Stimulated activated CD8-positive, alpha-beta memory T cell treated with anti-CD3 and anti-CD28 coated beads, Interleukin-15, amount 100 ng/mL, for 48 hours (primary cell): Measurements from ENCODE around the gene GIMAP8.
"Not testable (repeated sequence)": the region's sequence is repeated elsewhere in the genome, so short reads cannot be mapped to it uniquely, and the experiment has no call there.

ENCODE experiments used
- DNase-seq, 2 donors: peaks; one replicate each; pipeline ENCODE4 v3.0.0-alpha.2; 2020; ENCODE audit warnings: low read depth in 2 of 2

The GIMAP8 gene

GRCh38 chr7:150464962-150465361 is 14.5 kb downstream of the GIMAP8 start:
- DNase-seq = no peak

- DNase-seq = no peak
Observed at GRCh38 chr7:150465414-150465813, 15.0 kb downstream of the GIMAP8 start.

GRCh38 chr7:150466477-150466876 is 16.0 kb downstream of the GIMAP8 start:
- DNase-seq = no peak

- no peak for DNase-seq
Observed at GRCh38 chr7:150468241-150468640, 17.8 kb downstream of the GIMAP8 start.

- no peak for DNase-seq
Observed at GRCh38 chr7:150471886-150472285, 21.5 kb downstream of the GIMAP8 start.

GRCh38 chr7:150473902-150474301 is 23.5 kb downstream of the GIMAP8 start:
- DNase-seq = no peak

- DNase-seq = no peak
Observed at GRCh38 chr7:150476285-150476684, 25.9 kb downstream of the GIMAP8 start.

GRCh38 chr7:150476819-150477631 is 26.6 kb downstream of the GIMAP8 start:
- DNase-seq = no peak

GRCh38 chr7:150479023-150479716 is 28.7 kb downstream of the GIMAP8 start:
- DNase-seq = no peak

GRCh38 chr7:150481186-150481920 is 30.9 kb downstream of the GIMAP8 start:
- DNase-seq = no peak

GRCh38 chr7:150481922-150482321 is 31.5 kb downstream of the GIMAP8 start:
- no peak for DNase-seq

GRCh38 chr7:150483514-150483913 is 33.1 kb downstream of the GIMAP8 start:
- DNase-seq = not testable (repeated sequence)

- not testable (repeated sequence) for DNase-seq
Observed at GRCh38 chr7:150484071-150484470, 33.6 kb downstream of the GIMAP8 start.

- no peak for DNase-seq
Observed at GRCh38 chr7:150487625-150488024, 37.2 kb downstream of the GIMAP8 start.

- no peak for DNase-seq
Observed at GRCh38 chr7:150489782-150490181, 39.4 kb downstream of the GIMAP8 start.

GRCh38 chr7:150493442-150493841 is 43.0 kb downstream of the GIMAP8 start:
- not testable (repeated sequence) for DNase-seq

- no peak for DNase-seq
Observed at GRCh38 chr7:150502519-150502918, 52.1 kb downstream of the GIMAP8 start.

- no peak for DNase-seq
Observed at GRCh38 chr7:150503155-150503554, 52.7 kb downstream of the GIMAP8 start.

- DNase-seq = no peak
Observed at GRCh38 chr7:150503581-150503980, 53.2 kb downstream of the GIMAP8 start.

- DNase-seq = no peak
Observed at GRCh38 chr7:150507947-150508602, 57.6 kb downstream of the GIMAP8 start.

GRCh38 chr7:150511048-150511447 is 60.6 kb downstream of the GIMAP8 start:
- DNase-seq = no peak

- DNase-seq = no peak
Observed at GRCh38 chr7:150513758-150514157, 63.3 kb downstream of the GIMAP8 start.
